GM18517 (cell line): ENCODE results near the gene RAMACL.

Experiments used
- ATAC-seq: cut with Tn5 transposase; IDR thresholded peaks from one replicate; pipeline ENCODE4 v1.9.1; 2021; ENCODE audit warnings: mild to moderate bottlenecking, moderate library complexity; ENCODE audit not compliant: unreplicated experiment

RAMACL gene

GRCh38 chr6:166580076-166581050 is 6.1 kb downstream of the RAMACL start:
- no peak for ATAC-seq

- no peak for ATAC-seq
These were observed 7.1 kb downstream of the RAMACL start for GRCh38 chr6:166579237-166579850.

- no peak for ATAC-seq
These were observed 7.8 kb downstream of the RAMACL start for GRCh38 chr6:166578536-166579236.

GRCh38 chr6:166575205-166575604 is 11.3 kb downstream of the RAMACL start:
- ATAC-seq: no peak

GRCh38 chr6:166573511-166574216 is 12.8 kb downstream of the RAMACL start:
- no peak for ATAC-seq

- ATAC-seq: no peak
These were observed 13.9 kb downstream of the RAMACL start for GRCh38 chr6:166572370-166573261.

GRCh38 chr6:166570929-166571713 is 15.4 kb downstream of the RAMACL start:
- ATAC-seq: no peak

GRCh38 chr6:166569206-166569605 is 17.3 kb downstream of the RAMACL start:
- ATAC-seq: no peak

- no peak for ATAC-seq
These were observed 18.7 kb downstream of the RAMACL start for GRCh38 chr6:166567813-166568212.

GRCh38 chr6:166567107-166567506 is 19.4 kb downstream of the RAMACL start:
- ATAC-seq: no peak

GRCh38 chr6:166566026-166567011 is 20.2 kb downstream of the RAMACL start:
- ATAC-seq: no peak

GRCh38 chr6:166565084-166565967 is 21.2 kb downstream of the RAMACL start:
- no peak for ATAC-seq

GRCh38 chr6:166563805-166564204 is 22.7 kb downstream of the RAMACL start:
- ATAC-seq: no peak

- no peak for ATAC-seq
These were observed 23.3 kb downstream of the RAMACL start for GRCh38 chr6:166563200-166563599.

- ATAC-seq: no peak
These were observed 23.8 kb downstream of the RAMACL start for GRCh38 chr6:166562726-166563125.

GRCh38 chr6:166561771-166562359 is 24.6 kb downstream of the RAMACL start:
- no peak for ATAC-seq

GRCh38 chr6:166560222-166560621 is 26.3 kb downstream of the RAMACL start:
- no peak for ATAC-seq
